OCI-LY7 (cell line): ENCODE measurements around the gene PYGB.

ENCODE experiments used
- CTCF ChIP-seq: fragments of 200-600 bp; sonication (generic); conservative IDR thresholded peaks from 2 replicates; pipeline ENCODE4 v1.5.1; 2014; ENCODE audit warnings: mild to moderate bottlenecking, antibody characterized with exemption, low read length, moderate library complexity, mixed read lengths
- EZH2phosphoT487 ChIP-seq: fragments of 200-600 bp; sonication (generic); IDR thresholded peaks from 2 replicates; pipeline ENCODE4 v1.6.1; 2018; ENCODE audit warnings: low read depth, borderline replicate concordance, mild to moderate bottlenecking, mixed run types, antibody characterized with exemption, low read length, moderate library complexity, mixed read lengths

- TF ChIP-seq CTCF (no peak), EZH2phosphoT487 (no peak)
Measured at GRCh38 chr20:25248786-25249172, 894 bp downstream of the PYGB start.
